GM13977 (cell line): ENCODE measurements around the gene GALNTL6.
A peak's percentile ranks its signal among the peaks of the same experiment; 100 is the strongest.

Experiments used
- DNase-seq: peaks from one replicate; pipeline ENCODE4 v3.0.0; 2012; ENCODE audit warnings: low spot score
- in situ Hi-C: fragments of 300-500 bp; cut with MboI; formaldehyde crosslinking; loops from one replicate; pipeline ENCODE4 v1.12.0; 2022; ENCODE audit warnings: low sequenced_read_pairs, low pct_unique_long_range_greater_than_20kb, mixed read lengths, inconsistent platforms; ENCODE audit not compliant: unreplicated experiment
- TF ChIP-seq, protein P1 (sequence below): IDR thresholded peaks from 2 replicates; pipeline ENCODE4 v1.5.1; 2012; ENCODE audit warnings: mild to moderate bottlenecking, control low read depth; ENCODE audit not compliant: insufficient read depth; ENCODE audit errors: extremely low read depth, missing control alignments

The GALNTL6 gene

GRCh38 chr4:172736046-172736445 is 922.8 kb downstream of the GALNTL6 start:
- TF ChIP-seq, protein P1, sequence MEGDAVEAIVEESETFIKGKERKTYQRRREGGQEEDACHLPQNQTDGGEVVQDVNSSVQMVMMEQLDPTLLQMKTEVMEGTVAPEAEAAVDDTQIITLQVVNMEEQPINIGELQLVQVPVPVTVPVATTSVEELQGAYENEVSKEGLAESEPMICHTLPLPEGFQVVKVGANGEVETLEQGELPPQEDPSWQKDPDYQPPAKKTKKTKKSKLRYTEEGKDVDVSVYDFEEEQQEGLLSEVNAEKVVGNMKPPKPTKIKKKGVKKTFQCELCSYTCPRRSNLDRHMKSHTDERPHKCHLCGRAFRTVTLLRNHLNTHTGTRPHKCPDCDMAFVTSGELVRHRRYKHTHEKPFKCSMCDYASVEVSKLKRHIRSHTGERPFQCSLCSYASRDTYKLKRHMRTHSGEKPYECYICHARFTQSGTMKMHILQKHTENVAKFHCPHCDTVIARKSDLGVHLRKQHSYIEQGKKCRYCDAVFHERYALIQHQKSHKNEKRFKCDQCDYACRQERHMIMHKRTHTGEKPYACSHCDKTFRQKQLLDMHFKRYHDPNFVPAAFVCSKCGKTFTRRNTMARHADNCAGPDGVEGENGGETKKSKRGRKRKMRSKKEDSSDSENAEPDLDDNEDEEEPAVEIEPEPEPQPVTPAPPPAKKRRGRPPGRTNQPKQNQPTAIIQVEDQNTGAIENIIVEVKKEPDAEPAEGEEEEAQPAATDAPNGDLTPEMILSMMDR: no peak
- in situ Hi-C loops: no loop called here
- DNase-seq: no peak

GRCh38 chr4:172740434-172740833 is 927.2 kb downstream of the GALNTL6 start:
- TF ChIP-seq, protein P1: no peak
- peak; percentile 20 for DNase-seq
- in situ Hi-C loops: no loop called here

DNA sequence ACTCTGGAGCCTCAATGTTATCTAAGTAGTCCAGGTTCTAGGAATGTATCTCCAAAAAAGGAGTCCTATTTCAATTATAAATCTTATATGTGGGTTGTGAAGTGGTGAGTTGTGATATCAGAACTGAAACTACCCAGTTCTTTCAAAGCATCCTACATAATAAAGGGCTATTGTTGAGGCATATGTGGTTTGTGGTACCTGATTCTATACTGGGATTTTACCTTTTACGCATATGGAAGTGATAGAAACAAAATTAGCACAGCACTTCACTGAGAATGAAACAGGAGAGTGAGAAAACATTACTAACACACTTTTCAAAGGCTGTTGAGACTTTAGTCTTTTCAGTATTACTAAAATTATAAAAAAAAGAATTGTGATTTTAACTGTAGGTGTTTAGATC is 937.7 kb downstream of the GALNTL6 start:
- peak; percentile 32 for DNase-seq
- in situ Hi-C loops: no loop called here
- TF ChIP-seq, protein P1: no peak

GRCh38 chr4:172751550-172751949 is 938.3 kb downstream of the GALNTL6 start:
- no peak for DNase-seq
- in situ Hi-C loops: no loop called here
- TF ChIP-seq, protein P1: no peak

DNA sequence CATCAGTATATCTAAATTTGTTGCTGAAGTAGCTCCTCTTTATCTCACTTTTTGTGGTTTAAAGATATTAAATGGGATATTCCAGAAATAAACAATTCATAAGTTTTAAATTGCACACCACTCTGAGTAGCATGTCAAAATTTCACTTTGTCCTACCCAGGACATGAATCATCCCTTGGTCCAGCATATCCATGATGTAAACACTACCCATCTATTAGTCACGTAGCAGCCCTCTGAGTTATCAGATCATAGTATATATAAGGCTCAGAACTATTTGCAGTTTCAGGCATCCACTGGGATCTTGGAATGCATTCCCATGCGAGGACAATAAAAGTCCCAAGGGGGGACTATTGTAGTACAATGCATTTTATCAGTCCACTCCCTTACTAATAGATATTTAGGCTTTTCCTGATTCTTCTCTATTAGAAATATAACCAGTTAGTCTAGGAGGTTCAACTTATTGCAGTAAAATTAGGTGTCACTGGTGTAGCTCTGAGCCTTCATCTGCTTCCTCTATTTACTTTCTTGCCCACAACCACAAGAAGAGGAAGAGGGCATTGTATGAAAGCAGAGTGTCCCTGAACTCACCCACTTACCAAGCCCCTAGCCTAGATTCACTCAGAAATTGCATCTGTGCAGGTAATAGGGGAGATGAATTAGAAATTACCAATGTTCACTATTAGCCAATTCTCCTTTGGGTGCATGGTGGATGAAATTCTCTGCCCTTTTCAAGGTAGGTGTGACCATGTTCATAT is 945.6 kb downstream of the GALNTL6 start:
- in situ Hi-C loops: no loop called here

DNA sequence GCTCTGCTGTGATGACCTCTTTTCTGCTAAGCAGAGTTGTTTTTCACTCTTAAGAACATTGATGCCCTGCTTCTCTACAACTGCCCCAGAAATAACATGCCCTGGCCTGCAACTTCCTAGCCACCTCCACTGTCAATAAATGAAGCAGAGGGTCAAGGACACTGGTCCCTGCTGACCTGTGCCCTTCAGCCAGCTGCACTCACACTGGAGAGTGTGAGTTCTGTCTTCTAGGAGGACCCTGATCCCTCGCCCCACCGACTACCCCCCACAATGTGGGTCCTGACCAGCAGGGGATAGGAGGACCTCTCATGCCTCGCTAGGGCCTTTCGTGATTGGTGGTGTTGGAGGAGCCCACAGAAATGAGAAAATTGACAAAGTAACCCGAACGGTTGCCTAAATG is 947.3 kb downstream of the GALNTL6 start:
- TF ChIP-seq, protein P1: no peak
- in situ Hi-C loops: no loop called here
- DNase-seq: no peak

More for the DNA sequence above, 945.6 kb downstream of the GALNTL6 start:
- DNase-seq: no peak
- TF ChIP-seq, protein P1: no peak

GRCh38 chr4:172762895-172763294 is 949.7 kb downstream of the GALNTL6 start:
- no peak for DNase-seq
- TF ChIP-seq, protein P1: no peak
- in situ Hi-C loops: no loop called here
